Upper lobe of left lung (tissue), 4 donors: ENCODE data around the gene SPDYE17.
"Not testable (repeated sequence)": the region's sequence is repeated elsewhere in the genome, so short reads cannot be mapped to it uniquely, and the experiment has no call there.

Experiments used
- CTCF ChIP-seq, 6 experiments: fragments of 450-650 bp in 4 of 6; fragments of 200-600 bp in 2 of 6; sonication (generic) in 2 of 6; IDR thresholded peaks; one replicate each; pipeline ENCODE4 v1.5.1; 2016 to 2019; ENCODE audit warnings: antibody characterized with exemption in 6 of 6
- POLR2A ChIP-seq, 4 donors: fragments of 450-650 bp; IDR thresholded peaks; one replicate each; pipeline ENCODE4 v1.5.1; 2016 to 2017; ENCODE audit warnings: antibody characterized with exemption in 4 of 4, mild to moderate bottlenecking in 2 of 4

GRCh38 chr7:77005461-77006057 is 26.6 kb downstream of the SPDYE17 start:
- not testable (repeated sequence) for TF ChIP-seq CTCF, POLR2A (IDR thresholded peaks at IDR 0.05)
